Measurements from ENCODE around the gene OTUB2. TPM values are rescaled to one million over a fixed set of nuclear protein-coding genes. Genes with fewer than 3 reads are reported as not detected.

OTUB2 gene
- total RNA-seq, 1 experiment from 2014 or later: 3.4 TPM

DNA sequence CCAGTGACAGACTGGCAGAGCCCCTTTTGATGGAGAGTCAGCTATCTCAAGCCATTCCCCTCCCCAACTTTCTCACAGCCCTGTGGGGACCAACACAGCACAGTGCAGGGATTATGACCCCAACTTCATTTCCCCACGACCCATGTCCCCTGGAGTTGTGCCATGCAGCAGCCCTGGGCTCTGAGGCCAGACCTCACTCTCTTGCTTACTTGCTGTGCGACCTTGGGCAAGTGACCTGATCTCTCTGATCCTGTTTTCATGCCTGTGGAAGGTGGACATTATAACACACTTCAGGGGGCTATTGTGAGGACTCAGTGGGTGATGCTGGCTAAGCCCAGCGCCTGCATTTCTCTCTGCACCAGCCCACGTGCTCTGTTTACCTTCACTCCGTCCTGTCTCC lies 14.1 kb downstream of the OTUB2 start:
- no peaks in the 10 kb centered on the region for H3K4me1 ChIP-seq (ENCODE audit: control insufficient read depth, insufficient read depth, low read length)
- H3K36me3 ChIP-seq (ENCODE audit: control insufficient read depth, insufficient read depth, low read length): no peaks in the 10 kb centered on the region
- ATAC-seq (no peak), DNase-seq (ENCODE audit: low read depth, low spot score) (no peak)
- in situ Hi-C loops (cut with HindIII; ENCODE audit: low pct_unique_long_range_greater_than_20kb, low sequenced_read_pairs) (no loop called here), intact Hi-C loops (cut with micrococcal nuclease; ENCODE audit: unreplicated experiment) (no loop called here)
- no peak overlapping the region for H3K27ac ChIP-seq (ENCODE audit: low read length)
- TF ChIP-seq TCF7L2 (IDR thresholded peaks at IDR 0.05; ENCODE audit: low read depth, low read length) (no peak), POLR2AphosphoS5 (IDR thresholded peaks at IDR 0.05; ENCODE audit: low read depth, low read length) (no peak), SIN3A (IDR thresholded peaks at IDR 0.05; ENCODE audit: borderline replicate concordance, insufficient read depth, low read depth, low read length) (no peak)
- TF ChIP-seq, protein P1, sequence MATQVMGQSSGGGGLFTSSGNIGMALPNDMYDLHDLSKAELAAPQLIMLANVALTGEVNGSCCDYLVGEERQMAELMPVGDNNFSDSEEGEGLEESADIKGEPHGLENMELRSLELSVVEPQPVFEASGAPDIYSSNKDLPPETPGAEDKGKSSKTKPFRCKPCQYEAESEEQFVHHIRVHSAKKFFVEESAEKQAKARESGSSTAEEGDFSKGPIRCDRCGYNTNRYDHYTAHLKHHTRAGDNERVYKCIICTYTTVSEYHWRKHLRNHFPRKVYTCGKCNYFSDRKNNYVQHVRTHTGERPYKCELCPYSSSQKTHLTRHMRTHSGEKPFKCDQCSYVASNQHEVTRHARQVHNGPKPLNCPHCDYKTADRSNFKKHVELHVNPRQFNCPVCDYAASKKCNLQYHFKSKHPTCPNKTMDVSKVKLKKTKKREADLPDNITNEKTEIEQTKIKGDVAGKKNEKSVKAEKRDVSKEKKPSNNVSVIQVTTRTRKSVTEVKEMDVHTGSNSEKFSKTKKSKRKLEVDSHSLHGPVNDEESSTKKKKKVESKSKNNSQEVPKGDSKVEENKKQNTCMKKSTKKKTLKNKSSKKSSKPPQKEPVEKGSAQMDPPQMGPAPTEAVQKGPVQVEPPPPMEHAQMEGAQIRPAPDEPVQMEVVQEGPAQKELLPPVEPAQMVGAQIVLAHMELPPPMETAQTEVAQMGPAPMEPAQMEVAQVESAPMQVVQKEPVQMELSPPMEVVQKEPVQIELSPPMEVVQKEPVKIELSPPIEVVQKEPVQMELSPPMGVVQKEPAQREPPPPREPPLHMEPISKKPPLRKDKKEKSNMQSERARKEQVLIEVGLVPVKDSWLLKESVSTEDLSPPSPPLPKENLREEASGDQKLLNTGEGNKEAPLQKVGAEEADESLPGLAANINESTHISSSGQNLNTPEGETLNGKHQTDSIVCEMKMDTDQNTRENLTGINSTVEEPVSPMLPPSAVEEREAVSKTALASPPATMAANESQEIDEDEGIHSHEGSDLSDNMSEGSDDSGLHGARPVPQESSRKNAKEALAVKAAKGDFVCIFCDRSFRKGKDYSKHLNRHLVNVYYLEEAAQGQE (IDR thresholded peaks at IDR 0.05; ENCODE audit: insufficient read depth in 1 of 2, low read depth in 2 of 2, low read length in 1 of 2): no peak
- TF ChIP-seq, protein P2, sequence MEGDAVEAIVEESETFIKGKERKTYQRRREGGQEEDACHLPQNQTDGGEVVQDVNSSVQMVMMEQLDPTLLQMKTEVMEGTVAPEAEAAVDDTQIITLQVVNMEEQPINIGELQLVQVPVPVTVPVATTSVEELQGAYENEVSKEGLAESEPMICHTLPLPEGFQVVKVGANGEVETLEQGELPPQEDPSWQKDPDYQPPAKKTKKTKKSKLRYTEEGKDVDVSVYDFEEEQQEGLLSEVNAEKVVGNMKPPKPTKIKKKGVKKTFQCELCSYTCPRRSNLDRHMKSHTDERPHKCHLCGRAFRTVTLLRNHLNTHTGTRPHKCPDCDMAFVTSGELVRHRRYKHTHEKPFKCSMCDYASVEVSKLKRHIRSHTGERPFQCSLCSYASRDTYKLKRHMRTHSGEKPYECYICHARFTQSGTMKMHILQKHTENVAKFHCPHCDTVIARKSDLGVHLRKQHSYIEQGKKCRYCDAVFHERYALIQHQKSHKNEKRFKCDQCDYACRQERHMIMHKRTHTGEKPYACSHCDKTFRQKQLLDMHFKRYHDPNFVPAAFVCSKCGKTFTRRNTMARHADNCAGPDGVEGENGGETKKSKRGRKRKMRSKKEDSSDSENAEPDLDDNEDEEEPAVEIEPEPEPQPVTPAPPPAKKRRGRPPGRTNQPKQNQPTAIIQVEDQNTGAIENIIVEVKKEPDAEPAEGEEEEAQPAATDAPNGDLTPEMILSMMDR (IDR thresholded peaks at IDR 0.05): no peak
- H3K27me3 ChIP-seq (ENCODE audit: control insufficient read depth, insufficient read depth, low read length): no peaks in the 10 kb centered on the region
- H3K9me3 ChIP-seq (ENCODE audit: control insufficient read depth, insufficient read depth, low read depth, low read length): no peaks in the 10 kb centered on the region
- BruUV-seq (replicated peaks): no TSS peak
- ChIA-PET CTCF (no interaction called here), POLR2A (no interaction called here)
- no peak overlapping the region for H3K4me3 ChIP-seq (ENCODE audit: low read depth in 2 of 2, low read length in 2 of 2)

DNA sequence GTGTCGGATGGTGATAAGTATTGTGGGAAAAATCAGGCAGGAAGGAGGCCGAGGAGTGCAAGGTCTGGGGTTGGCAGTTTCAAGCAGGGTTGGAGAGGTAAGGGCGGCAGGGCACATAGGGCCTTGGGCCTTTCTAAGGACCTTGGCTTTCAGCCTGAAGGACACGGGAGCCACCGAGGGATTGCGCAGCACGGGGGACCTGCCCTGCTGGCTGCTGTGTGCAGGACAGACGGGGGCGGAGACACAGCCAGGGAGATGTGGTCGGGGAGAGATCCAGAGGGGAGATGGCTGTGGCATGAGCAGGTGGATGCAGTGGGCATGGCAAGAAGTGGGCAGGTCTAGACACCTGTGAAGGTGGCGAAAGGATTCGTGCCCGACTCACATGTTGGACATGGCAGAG lies 14.7 kb downstream of the OTUB2 start:
- intact Hi-C loops (cut with micrococcal nuclease; ENCODE audit: unreplicated experiment) (no loop called here), in situ Hi-C loops (cut with HindIII; ENCODE audit: low pct_unique_long_range_greater_than_20kb, low sequenced_read_pairs) (no loop called here)
- Histone ChIP-seq H3K4me3 (ENCODE audit: low read depth in 2 of 2, low read length in 2 of 2) (no peak overlapping the region), H3K27ac (ENCODE audit: low read length) (no peak overlapping the region), H3K4me1 (ENCODE audit: control insufficient read depth, insufficient read depth, low read length) (no peaks in the 10 kb centered on the region), H3K36me3 (ENCODE audit: control insufficient read depth, insufficient read depth, low read length) (no peaks in the 10 kb centered on the region), H3K27me3 (ENCODE audit: control insufficient read depth, insufficient read depth, low read length) (no peaks in the 10 kb centered on the region), H3K9me3 (ENCODE audit: control insufficient read depth, insufficient read depth, low read depth, low read length) (no peaks in the 10 kb centered on the region)
- TF ChIP-seq, protein P2 (IDR thresholded peaks at IDR 0.05): no peak
- TF ChIP-seq SIN3A (IDR thresholded peaks at IDR 0.05; ENCODE audit: borderline replicate concordance, insufficient read depth, low read depth, low read length) (no peak), TCF7L2 (IDR thresholded peaks at IDR 0.05; ENCODE audit: low read depth, low read length) (no peak), POLR2AphosphoS5 (IDR thresholded peaks at IDR 0.05; ENCODE audit: low read depth, low read length) (no peak)
- TF ChIP-seq, protein P1 (IDR thresholded peaks at IDR 0.05; ENCODE audit: insufficient read depth in 1 of 2, low read depth in 2 of 2, low read length in 1 of 2): no peak
- ChIA-PET CTCF (no interaction called here), POLR2A (no interaction called here)
- no TSS peak for BruUV-seq (replicated peaks)
- DNase-seq (ENCODE audit: low read depth, low spot score) (no peak), ATAC-seq (no peak)
